Esophagus muscularis mucosa (tissue), 4 donors: ENCODE measurements around the gene STX8.

Source experiments
- CTCF ChIP-seq, 3 experiments: fragments of 200-600 bp in 2 of 3; fragments of 450-650 bp in 1 of 3; sonication (generic) in 2 of 3; IDR thresholded peaks; one replicate each; pipeline ENCODE4 v1.5.1; 2017 to 2019; ENCODE audit warnings: antibody characterized with exemption in 3 of 3, mild to moderate bottlenecking in 2 of 3, moderate library complexity in 1 of 3
- EP300 ChIP-seq: sonication (generic); formaldehyde crosslinking; IDR thresholded peaks from one replicate; pipeline ENCODE4 v1.6.1; 2017; ENCODE audit warnings: antibody characterized with exemption
- POLR2A ChIP-seq: fragments of 450-650 bp; IDR thresholded peaks from one replicate; pipeline ENCODE4 v1.6.1; 2017; ENCODE audit warnings: antibody characterized with exemption, moderate library complexity, mild to moderate bottlenecking, low read depth
- POLR2AphosphoS5 ChIP-seq, 2 donors: sonication (generic); formaldehyde crosslinking; IDR thresholded peaks; one replicate each; pipeline ENCODE4 v1.6.1; 2017; ENCODE audit warnings: antibody characterized with exemption in 2 of 2

GRCh38 chr17:9606453-9606852, 30.8 kb upstream of the STX8 start:
- TF ChIP-seq CTCF (IDR thresholded peaks at IDR 0.05): no peak
- TF ChIP-seq EP300: no peak
- no peak for TF ChIP-seq POLR2AphosphoS5 (IDR thresholded peaks at IDR 0.05)
- no peak for TF ChIP-seq POLR2A
